ENCODE data around the gene APP.

APP gene

GRCh38 chr21:26159869-26160268 is 10.7 kb downstream of the APP start:
- H3K27me3 ChIP-seq (ENCODE audit: insufficient read depth, low read length, poor library complexity, severe bottlenecking): no peaks in the 10 kb centered on the region
- H3K4me1 ChIP-seq (ENCODE audit: insufficient read depth, low read length, poor library complexity, severe bottlenecking): no peaks in the 10 kb centered on the region
- no peak for TF ChIP-seq EZH2phosphoT487 (IDR thresholded peaks at IDR 0.05; ENCODE audit: borderline replicate concordance)
- TF ChIP-seq CTCF (conservative IDR thresholded peaks at IDR 0.05; ENCODE audit: low read length): no peak
- H4K20me1 ChIP-seq (ENCODE audit: insufficient read depth, low read length, poor library complexity, severe bottlenecking): no peaks in the 10 kb centered on the region
- H3K4me2 ChIP-seq (ENCODE audit: low read depth, low read length, poor library complexity, severe bottlenecking): no peak overlapping the region
- no peaks in the 10 kb centered on the region for H3F3A ChIP-seq (ENCODE audit: low read depth)
- H3K79me2 ChIP-seq (ENCODE audit: insufficient read depth, low read length): no peaks in the 10 kb centered on the region
- H3K9me2 ChIP-seq (replicated peaks; ENCODE audit: low read depth, low read length): no peaks in the 10 kb centered on the region
- H2AFZ ChIP-seq (ENCODE audit: low read length): no peak overlapping the region
- no peaks in the 10 kb centered on the region for H3K36me3 ChIP-seq (ENCODE audit: insufficient read depth, low read length)
- H3K9ac ChIP-seq (ENCODE audit: low read depth, low read length, poor library complexity, severe bottlenecking): no peak overlapping the region
- H3K9me3 ChIP-seq (ENCODE audit: insufficient read depth, low read depth, low read length): no peaks in the 10 kb centered on the region; the same call in 1 of the 2 replicates
- H3K4me3 ChIP-seq (ENCODE audit: low read length, poor library complexity, severe bottlenecking): no peak overlapping the region

GRCh38 chr21:26157801-26158200 is 12.8 kb downstream of the APP start:
- TF ChIP-seq CTCF (conservative IDR thresholded peaks at IDR 0.05; ENCODE audit: low read length): no peak
- no peak for TF ChIP-seq EZH2phosphoT487 (IDR thresholded peaks at IDR 0.05; ENCODE audit: borderline replicate concordance)
- H2AFZ ChIP-seq (ENCODE audit: low read length): no peak overlapping the region
- no peaks in the 10 kb centered on the region for H4K20me1 ChIP-seq (ENCODE audit: insufficient read depth, low read length, poor library complexity, severe bottlenecking)
- H3K9me2 ChIP-seq (replicated peaks; ENCODE audit: low read depth, low read length): no peaks in the 10 kb centered on the region
- H3K27me3 ChIP-seq (ENCODE audit: insufficient read depth, low read length, poor library complexity, severe bottlenecking): no peaks in the 10 kb centered on the region
- no peaks in the 10 kb centered on the region; the same call in 1 of the 2 replicates for H3K9me3 ChIP-seq (ENCODE audit: insufficient read depth, low read depth, low read length)
- no peaks in the 10 kb centered on the region for H3K36me3 ChIP-seq (ENCODE audit: insufficient read depth, low read length)
- no peak overlapping the region for H3K4me2 ChIP-seq (ENCODE audit: low read depth, low read length, poor library complexity, severe bottlenecking)
- H3K9ac ChIP-seq (ENCODE audit: low read depth, low read length, poor library complexity, severe bottlenecking): no peak overlapping the region
- H3K4me3 ChIP-seq (ENCODE audit: low read length, poor library complexity, severe bottlenecking): no peak overlapping the region
- no peaks in the 10 kb centered on the region for H3K4me1 ChIP-seq (ENCODE audit: insufficient read depth, low read length, poor library complexity, severe bottlenecking)
- H3F3A ChIP-seq (ENCODE audit: low read depth): no peaks in the 10 kb centered on the region
- H3K79me2 ChIP-seq (ENCODE audit: insufficient read depth, low read length): no peaks in the 10 kb centered on the region

- H3K79me2 ChIP-seq (ENCODE audit: insufficient read depth, low read length): no peaks in the 10 kb centered on the region
These were observed 15.8 kb downstream of the APP start for GRCh38 chr21:26154753-26155152.

More at GRCh38 chr21:26154753-26155152, 15.8 kb downstream of the APP start:
- Histone ChIP-seq H3K9ac (ENCODE audit: low read depth, low read length, poor library complexity, severe bottlenecking) (no peak overlapping the region), H2AFZ (ENCODE audit: low read length) (no peak overlapping the region), H3K4me1 (ENCODE audit: insufficient read depth, low read length, poor library complexity, severe bottlenecking) (no peaks in the 10 kb centered on the region), H3K27me3 (ENCODE audit: insufficient read depth, low read length, poor library complexity, severe bottlenecking) (no peaks in the 10 kb centered on the region), H3K36me3 (ENCODE audit: insufficient read depth, low read length) (no peaks in the 10 kb centered on the region), H3K9me2 (replicated peaks; ENCODE audit: low read depth, low read length) (no peaks in the 10 kb centered on the region), H3K9me3 (ENCODE audit: insufficient read depth, low read depth, low read length) (no peaks in the 10 kb centered on the region; the same call in 1 of the 2 replicates), H3K4me3 (ENCODE audit: low read length, poor library complexity, severe bottlenecking) (no peak overlapping the region), H3K4me2 (ENCODE audit: low read depth, low read length, poor library complexity, severe bottlenecking) (no peak overlapping the region), H3F3A (ENCODE audit: low read depth) (no peaks in the 10 kb centered on the region), H4K20me1 (ENCODE audit: insufficient read depth, low read length, poor library complexity, severe bottlenecking) (no peaks in the 10 kb centered on the region)
- TF ChIP-seq EZH2phosphoT487 (IDR thresholded peaks at IDR 0.05; ENCODE audit: borderline replicate concordance): no peak
- TF ChIP-seq CTCF (conservative IDR thresholded peaks at IDR 0.05; ENCODE audit: low read length): no peak

All from Loucy (cell line).